Measurements from ENCODE around the gene THBS2.

THBS2 gene

GRCh38 chr6:169205176-169206160, 48.2 kb downstream of the THBS2 start:
- TF ChIP-seq MYC (IDR thresholded peaks at IDR 0.05; ENCODE audit: low read depth, low read length) (no peak), POLR2A (IDR thresholded peaks at IDR 0.05; ENCODE audit: extremely low read depth, insufficient read length) (no peak), CTCF (IDR thresholded peaks at IDR 0.05; ENCODE audit: low read depth, low read length) (no peak), MAX (IDR thresholded peaks at IDR 0.05; ENCODE audit: low read depth, low read length) (no peak)
- no peak overlapping the region for H3K4me3 ChIP-seq (ENCODE audit: low read depth, low read length)
- DNase-seq (ENCODE audit: low read depth): no peak

- TF ChIP-seq CTCF (IDR thresholded peaks at IDR 0.05; ENCODE audit: low read depth, low read length) (no peak), MAX (IDR thresholded peaks at IDR 0.05; ENCODE audit: low read depth, low read length) (no peak), MYC (IDR thresholded peaks at IDR 0.05; ENCODE audit: low read depth, low read length) (no peak), POLR2A (IDR thresholded peaks at IDR 0.05; ENCODE audit: extremely low read depth, insufficient read length) (no peak)
- no peak for DNase-seq (ENCODE audit: low read depth)
- H3K4me3 ChIP-seq (ENCODE audit: low read depth, low read length): no peak overlapping the region
Observed at GRCh38 chr6:169204167-169204566, 49.5 kb downstream of the THBS2 start.

GRCh38 chr6:169201985-169202384, 51.7 kb downstream of the THBS2 start:
- no peak for DNase-seq (ENCODE audit: low read depth)
- no peak for TF ChIP-seq MAX (IDR thresholded peaks at IDR 0.05; ENCODE audit: low read depth, low read length)
- no peak for TF ChIP-seq CTCF (IDR thresholded peaks at IDR 0.05; ENCODE audit: low read depth, low read length)
- no peak for TF ChIP-seq POLR2A (IDR thresholded peaks at IDR 0.05; ENCODE audit: extremely low read depth, insufficient read length)
- TF ChIP-seq MYC (IDR thresholded peaks at IDR 0.05; ENCODE audit: low read depth, low read length): no peak
- H3K4me3 ChIP-seq (ENCODE audit: low read depth, low read length): no peak overlapping the region

GRCh38 chr6:169200893-169201514, 52.6 kb downstream of the THBS2 start:
- no peak overlapping the region for H3K4me3 ChIP-seq (ENCODE audit: low read depth, low read length)
- TF ChIP-seq CTCF (IDR thresholded peaks at IDR 0.05; ENCODE audit: low read depth, low read length) (no peak), MYC (IDR thresholded peaks at IDR 0.05; ENCODE audit: low read depth, low read length) (no peak), MAX (IDR thresholded peaks at IDR 0.05; ENCODE audit: low read depth, low read length) (no peak), POLR2A (IDR thresholded peaks at IDR 0.05; ENCODE audit: extremely low read depth, insufficient read length) (no peak)
- no peak for DNase-seq (ENCODE audit: low read depth)

GRCh38 chr6:169199625-169200335, 53.9 kb downstream of the THBS2 start:
- no peak for DNase-seq (ENCODE audit: low read depth)
- TF ChIP-seq CTCF (IDR thresholded peaks at IDR 0.05; ENCODE audit: low read depth, low read length) (no peak), MYC (IDR thresholded peaks at IDR 0.05; ENCODE audit: low read depth, low read length) (no peak), POLR2A (IDR thresholded peaks at IDR 0.05; ENCODE audit: extremely low read depth, insufficient read length) (no peak), MAX (IDR thresholded peaks at IDR 0.05; ENCODE audit: low read depth, low read length) (no peak)

More at GRCh38 chr6:169199625-169200335, 53.9 kb downstream of the THBS2 start:
- H3K4me3 ChIP-seq (ENCODE audit: low read depth, low read length): no peak overlapping the region

Data from NB4 (cell line).